Esophagus squamous epithelium (tissue), 4 donors: ENCODE results near the gene ASGR2.

Experiments
- CTCF ChIP-seq, 6 experiments: fragments of 450-650 bp in 4 of 6; fragments of 200-600 bp in 2 of 6; sonication (generic) in 2 of 6; IDR thresholded peaks; one replicate each; pipeline ENCODE4 v1.5.1; 2016 to 2019; ENCODE audit warnings: antibody characterized with exemption in 6 of 6, mild to moderate bottlenecking in 4 of 6, moderate library complexity in 4 of 6
- POLR2A ChIP-seq, 4 donors: fragments of 450-650 bp; IDR thresholded peaks; one replicate each; pipeline ENCODE4 v1.6.1; 2017; ENCODE audit warnings: antibody characterized with exemption in 4 of 4, mild to moderate bottlenecking in 4 of 4, moderate library complexity in 3 of 4

GRCh38 chr17:7110617-7111306, 3.9 kb downstream of the ASGR2 start:
- TF ChIP-seq CTCF (IDR thresholded peaks at IDR 0.05) (no peak), POLR2A (IDR thresholded peaks at IDR 0.05) (no peak)
